HepG2 (cell line): Measurements from ENCODE around the gene SNHG17. TPM values are rescaled to one million over a fixed set of nuclear protein-coding genes. Genes with fewer than 3 reads are reported as not detected.

Experiments
- CAMTA2 ChIP-seq: sonication (generic); formaldehyde crosslinking; IDR thresholded peaks from 2 replicates; pipeline ENCODE4 v1.4.0; 2020; ENCODE audit warnings: mild to moderate bottlenecking, missing genetic modification reagents, borderline replicate concordance
- CREB1 ChIP-seq, 2 experiments: fragments of 450-650 bp in 1 of 2; IDR thresholded peaks; 2 replicates each; pipeline ENCODE4 v1.6.1; 2016 to 2017; ENCODE audit warnings: control low read depth in 1 of 2, mild to moderate bottlenecking in 1 of 2, missing compliant biosample characterization in 1 of 2, missing genetic modification characterization in 1 of 2
- GLI4 ChIP-seq: sonication (generic); formaldehyde crosslinking; IDR thresholded peaks from 2 replicates; pipeline ENCODE4 v1.5.1; 2020; ENCODE audit warnings: missing genetic modification reagents, mild to moderate bottlenecking, moderate library complexity, borderline replicate concordance
- KDM5B ChIP-seq: sonication (generic); formaldehyde crosslinking; IDR thresholded peaks from 2 replicates; pipeline ENCODE4 v1.4.0; 2020; ENCODE audit warnings: missing genetic modification reagents, mild to moderate bottlenecking, borderline replicate concordance
- KLF6 ChIP-seq: IDR thresholded peaks from 2 replicates; pipeline ENCODE4 v1.8.0; 2016; ENCODE audit warnings: missing biosample characterization, missing genetic modification reagents
- MYPOP ChIP-seq: sonication (generic); formaldehyde crosslinking; IDR thresholded peaks from 2 replicates; pipeline ENCODE4 v1.8.1; 2023; ENCODE audit warnings: mild to moderate bottlenecking, moderate library complexity, missing genetic modification reagents
- NAIF1 ChIP-seq: sonication (generic); formaldehyde crosslinking; IDR thresholded peaks from 2 replicates; pipeline ENCODE4 v1.5.0; 2020; ENCODE audit warnings: mild to moderate bottlenecking, missing genetic modification reagents, borderline replicate concordance
- NCOR1 ChIP-seq: fragments of 200-600 bp; sonication (generic); IDR thresholded peaks from 2 replicates; pipeline ENCODE4 v1.7.0; 2017; ENCODE audit warnings: antibody characterized with exemption, low read length, borderline replicate concordance
- PAX8 ChIP-seq: sonication (generic); formaldehyde crosslinking; IDR thresholded peaks from 2 replicates; pipeline ENCODE4 v1.8.0; 2022; ENCODE audit warnings: mild to moderate bottlenecking, missing genetic modification reagents, borderline replicate concordance
- RXRA ChIP-seq: sonication (generic); formaldehyde crosslinking; IDR thresholded peaks from 2 replicates; pipeline ENCODE4 v1.5.1; 2020; ENCODE audit warnings: missing genetic modification reagents
- ZC3H13 ChIP-seq: sonication (generic); formaldehyde crosslinking; IDR thresholded peaks from 2 replicates; pipeline ENCODE4 v1.8.1; 2023; ENCODE audit warnings: mild to moderate bottlenecking, missing genetic modification reagents, moderate library complexity
- ZKSCAN8 ChIP-seq: IDR thresholded peaks from 2 replicates; pipeline ENCODE4 v1.6.1; 2016; ENCODE audit warnings: borderline replicate concordance, missing genetic modification reagents, missing compliant biosample characterization
- ZNF446 ChIP-seq: sonication (generic); formaldehyde crosslinking; IDR thresholded peaks from 2 replicates; pipeline ENCODE4 v1.5.0; 2020; ENCODE audit warnings: mild to moderate bottlenecking, missing genetic modification reagents
- ZNF562 ChIP-seq: sonication (generic); formaldehyde crosslinking; IDR thresholded peaks from 2 replicates; pipeline ENCODE4 v1.8.0; 2022; ENCODE audit warnings: missing genetic modification reagents, borderline replicate concordance
- ZNF607 ChIP-seq: sonication (generic); formaldehyde crosslinking; IDR thresholded peaks from 2 replicates; pipeline ENCODE4 v1.5.1; 2020; ENCODE audit warnings: missing genetic modification reagents, mild to moderate bottlenecking, borderline replicate concordance
- ZNF660 ChIP-seq: sonication (generic); formaldehyde crosslinking; IDR thresholded peaks from 2 replicates; pipeline ENCODE4 v1.5.1; 2020; ENCODE audit warnings: mild to moderate bottlenecking, low read depth, missing genetic modification reagents, borderline replicate concordance
- ZNF678 ChIP-seq: sonication (generic); formaldehyde crosslinking; IDR thresholded peaks from 2 replicates; pipeline ENCODE4 v1.4.0; 2020; ENCODE audit warnings: mild to moderate bottlenecking, missing genetic modification reagents
- ZNF724P ChIP-seq: sonication (generic); formaldehyde crosslinking; IDR thresholded peaks from 2 replicates; pipeline ENCODE4 v1.8.0; 2022; ENCODE audit warnings: missing genetic modification reagents, borderline replicate concordance
- ZNF781 ChIP-seq: sonication (generic); formaldehyde crosslinking; IDR thresholded peaks from 2 replicates; pipeline ENCODE4 v1.5.1; 2020; ENCODE audit warnings: borderline replicate concordance, mild to moderate bottlenecking, missing genetic modification reagents; ENCODE audit errors: not compliant biosample characterization
- ZNF788 ChIP-seq: sonication (generic); formaldehyde crosslinking; IDR thresholded peaks from 2 replicates; pipeline ENCODE4 v1.5.0; 2020; ENCODE audit warnings: mild to moderate bottlenecking, missing genetic modification reagents, borderline replicate concordance
- ZSCAN29 ChIP-seq: sonication (generic); formaldehyde crosslinking; conservative IDR thresholded peaks from 2 replicates; pipeline ENCODE4 v1.4.0; 2020; ENCODE audit warnings: mild to moderate bottlenecking, missing genetic modification reagents
- ZSCAN9 ChIP-seq: IDR thresholded peaks from 2 replicates; pipeline ENCODE4 v1.6.1; 2016; ENCODE audit warnings: borderline replicate concordance
- polyA plus RNA-seq, 8 experiments: library from polyadenylated mRNA; depleted of rRNA in 3 of 8; stranded (reverse) in 7 of 8; unstranded in 1 of 8; fragments of >200 nt; fragmentation: Illumina TruSeq in 4 of 8; extraction: Trizol in 4 of 8; gene quantifications; 2 replicates each; pipeline versions ENCODE4 v1.2.1 to v1.2.3, GENCODE V29; 2011 to 2016; ENCODE audit warnings: low read depth in 4 of 8, missing spikeins in 1 of 8, mixed read lengths in 1 of 8; ENCODE audit not compliant: insufficient read depth in 1 of 8
- total RNA-seq, 5 experiments: library from RNA; depleted of rRNA; stranded (reverse); fragments of >200 nt; fragmentation: Illumina TruSeq; extraction: Trizol; gene quantifications; 2 replicates each; pipeline ENCODE4 v1.2.3, GENCODE V29; 2016; ENCODE audit warnings: low read depth in 1 of 5
- TF ChIP-seq, protein P1 (sequence below): sonication (generic); formaldehyde crosslinking; IDR thresholded peaks from 2 replicates; pipeline ENCODE4 v1.9.0; 2021; ENCODE audit warnings: missing genetic modification reagents, mild to moderate bottlenecking, borderline replicate concordance
- TF ChIP-seq, protein P2 (sequence below): conservative IDR thresholded peaks from 2 replicates; pipeline ENCODE4 v1.6.1; 2018; ENCODE audit warnings: missing genetic modification reagents

Gene SNHG17
- total and polyA plus RNA-seq, 2 of the 13 experiments (the other 11 are each of a cell fraction or from before 2014, with no cell fraction given): 26.2 to 41.2 TPM

- no peak for TF ChIP-seq CAMTA2 (CRISPR knock-in tag)
- TF ChIP-seq ZNF607: peak; percentile 0; the same call in 1 of the 2 replicates
- no peak for TF ChIP-seq NAIF1 (CRISPR knock-in tag)
- no peak for TF ChIP-seq ZNF678 (CRISPR knock-in tag)
- no peak; the same call in 1 of the 2 replicates for TF ChIP-seq ZNF446 (CRISPR knock-in tag)
- no peak for TF ChIP-seq RXRA (CRISPR knock-in tag)
- no peak; the same call in 1 of the 2 replicates for TF ChIP-seq NCOR1
- 0 out of 2 replicates have a peak, but pooled peaks have one; percentile 7 for TF ChIP-seq GLI4 (CRISPR knock-in tag)
- TF ChIP-seq ZNF724P (CRISPR knock-in tag): no peak; the same call in 1 of the 2 replicates
- TF ChIP-seq CREB1 (IDR thresholded peaks at IDR 0.05): no peak
- TF ChIP-seq CREB1 (CRISPR knock-in tag; IDR thresholded peaks at IDR 0.05): no peak
- TF ChIP-seq ZNF788: no peak
- TF ChIP-seq ZNF660 (CRISPR knock-in tag): no peak
- no peak for TF ChIP-seq ZNF562 (CRISPR knock-in tag)
- no peak; the same call in 1 of the 2 replicates for TF ChIP-seq ZC3H13
- peak; percentile 52; the same call in 1 of the 2 replicates for TF ChIP-seq PAX8
- TF ChIP-seq KDM5B (CRISPR knock-in tag): no peak
- TF ChIP-seq ZNF781 (CRISPR knock-in tag): no peak
- no peak for TF ChIP-seq ZKSCAN8 (CRISPR knock-in tag)
- TF ChIP-seq, protein P1, sequence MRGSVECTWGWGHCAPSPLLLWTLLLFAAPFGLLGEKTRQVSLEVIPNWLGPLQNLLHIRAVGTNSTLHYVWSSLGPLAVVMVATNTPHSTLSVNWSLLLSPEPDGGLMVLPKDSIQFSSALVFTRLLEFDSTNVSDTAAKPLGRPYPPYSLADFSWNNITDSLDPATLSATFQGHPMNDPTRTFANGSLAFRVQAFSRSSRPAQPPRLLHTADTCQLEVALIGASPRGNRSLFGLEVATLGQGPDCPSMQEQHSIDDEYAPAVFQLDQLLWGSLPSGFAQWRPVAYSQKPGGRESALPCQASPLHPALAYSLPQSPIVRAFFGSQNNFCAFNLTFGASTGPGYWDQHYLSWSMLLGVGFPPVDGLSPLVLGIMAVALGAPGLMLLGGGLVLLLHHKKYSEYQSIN (CRISPR knock-in tag): no peak
- TF ChIP-seq, protein P2, sequence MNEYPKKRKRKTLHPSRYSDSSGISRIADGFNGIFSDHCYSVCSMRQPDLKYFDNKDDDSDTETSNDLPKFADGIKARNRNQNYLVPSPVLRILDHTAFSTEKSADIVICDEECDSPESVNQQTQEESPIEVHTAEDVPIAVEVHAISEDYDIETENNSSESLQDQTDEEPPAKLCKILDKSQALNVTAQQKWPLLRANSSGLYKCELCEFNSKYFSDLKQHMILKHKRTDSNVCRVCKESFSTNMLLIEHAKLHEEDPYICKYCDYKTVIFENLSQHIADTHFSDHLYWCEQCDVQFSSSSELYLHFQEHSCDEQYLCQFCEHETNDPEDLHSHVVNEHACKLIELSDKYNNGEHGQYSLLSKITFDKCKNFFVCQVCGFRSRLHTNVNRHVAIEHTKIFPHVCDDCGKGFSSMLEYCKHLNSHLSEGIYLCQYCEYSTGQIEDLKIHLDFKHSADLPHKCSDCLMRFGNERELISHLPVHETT: no peak
- TF ChIP-seq ZSCAN29 (CRISPR knock-in tag): peak; percentile 87; the same call in 1 of the 2 replicates
- TF ChIP-seq MYPOP: 0 out of 2 replicates have a peak, but pooled peaks have one; percentile 56
- no peak for TF ChIP-seq KLF6 (CRISPR knock-in tag)
- no peak for TF ChIP-seq ZSCAN9 (CRISPR knock-in tag)
Measured at GRCh38 chr20:38471987-38472512, 36.9 kb upstream of the SNHG17 start (continued).
